GM18873 (cell line): ENCODE results near the gene CDKN2B.
"Not testable (repeated sequence)": the region's sequence is repeated elsewhere in the genome, so short reads cannot be mapped to it uniquely, and the experiment has no call there.

Experiments used
- ATAC-seq: cut with Tn5 transposase; IDR thresholded peaks from one replicate; pipeline ENCODE4 v1.9.1; 2021; ENCODE audit warnings: mild to moderate bottlenecking, moderate library complexity, moderate number of reproducible peaks; ENCODE audit not compliant: unreplicated experiment, low FRiP score

CDKN2B gene

GRCh38 chr9:22008717-22009505 is at the start of gene CDKN2B:
CDKN2B (minus strand) TSS chr9:22009305; CDS start chr9:22008953, 352 bp downstream.
- peak; percentile 86 for ATAC-seq

DNA sequence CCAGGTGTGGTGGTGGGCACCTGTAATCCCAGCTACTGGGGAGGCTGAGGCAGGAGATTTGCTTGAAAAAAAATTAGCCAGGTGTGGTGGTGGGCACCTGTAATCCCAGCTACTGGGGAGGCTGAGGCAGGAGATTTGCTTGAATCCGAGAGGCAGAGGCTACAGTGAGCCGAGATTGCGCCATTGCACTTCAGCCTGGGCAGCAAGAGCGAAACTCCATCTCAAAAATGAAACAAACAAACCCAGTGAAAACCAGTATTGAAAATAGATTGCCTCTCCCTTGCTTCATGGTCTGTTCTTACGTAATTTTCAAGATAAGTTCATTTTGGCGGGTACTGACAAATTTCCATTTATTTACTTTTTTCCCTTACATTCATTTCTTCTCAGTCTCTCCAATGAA is 48.9 kb upstream of the CDKN2B start:
- not testable (repeated sequence) for ATAC-seq

GRCh38 chr9:22056402-22056801 is 47.3 kb upstream of the CDKN2B start:
- no peak for ATAC-seq

- ATAC-seq, result no peak
These were observed 46.0 kb upstream of the CDKN2B start for GRCh38 chr9:22055090-22055489.

- ATAC-seq, result no peak
These were observed 45.4 kb upstream of the CDKN2B start for GRCh38 chr9:22054529-22054928.

DNA sequence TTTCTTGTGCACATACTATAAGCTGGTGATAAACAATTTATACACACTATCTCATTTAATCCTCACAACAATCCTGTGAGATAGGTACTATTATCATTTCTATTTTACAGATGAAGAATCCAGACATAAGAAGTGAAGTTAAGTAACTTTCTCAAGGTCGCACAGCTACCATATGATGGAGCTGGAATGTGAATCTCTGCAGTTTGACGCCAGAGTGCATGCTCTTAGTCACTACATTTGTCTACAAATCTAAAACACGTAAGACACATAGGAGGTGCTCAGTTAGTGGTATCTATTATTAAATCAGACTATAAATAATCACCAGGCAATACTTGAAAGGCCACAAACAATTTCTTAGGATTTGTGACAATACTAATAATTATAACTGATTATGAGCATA is 45.0 kb upstream of the CDKN2B start:
- ATAC-seq, result no peak

GRCh38 chr9:22053178-22053577 is 44.1 kb upstream of the CDKN2B start:
- ATAC-seq, result no peak

- ATAC-seq, result no peak
These were observed 43.4 kb upstream of the CDKN2B start for GRCh38 chr9:22052376-22052945.

- no peak for ATAC-seq
These were observed 41.8 kb upstream of the CDKN2B start for GRCh38 chr9:22050924-22051323.

DNA sequence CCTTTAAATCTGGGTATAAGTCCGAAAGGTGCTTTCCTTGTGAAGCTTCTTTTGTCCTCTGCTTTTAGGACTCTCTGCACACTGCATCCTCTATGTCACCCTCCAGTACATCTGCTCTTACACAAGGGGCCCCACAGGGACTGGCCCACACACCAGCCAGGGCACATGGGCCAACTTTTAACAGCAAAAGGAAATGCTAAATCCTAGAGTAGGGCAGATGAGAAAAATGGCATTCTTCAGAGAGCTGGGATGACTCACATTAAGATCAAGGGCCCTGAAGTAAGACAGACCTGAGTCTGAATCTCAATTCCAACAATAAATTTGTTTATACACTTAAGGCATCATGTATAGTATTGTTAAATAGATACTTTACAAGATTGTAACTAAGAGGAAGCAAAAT is 40.3 kb upstream of the CDKN2B start:
- ATAC-seq, result no peak

DNA sequence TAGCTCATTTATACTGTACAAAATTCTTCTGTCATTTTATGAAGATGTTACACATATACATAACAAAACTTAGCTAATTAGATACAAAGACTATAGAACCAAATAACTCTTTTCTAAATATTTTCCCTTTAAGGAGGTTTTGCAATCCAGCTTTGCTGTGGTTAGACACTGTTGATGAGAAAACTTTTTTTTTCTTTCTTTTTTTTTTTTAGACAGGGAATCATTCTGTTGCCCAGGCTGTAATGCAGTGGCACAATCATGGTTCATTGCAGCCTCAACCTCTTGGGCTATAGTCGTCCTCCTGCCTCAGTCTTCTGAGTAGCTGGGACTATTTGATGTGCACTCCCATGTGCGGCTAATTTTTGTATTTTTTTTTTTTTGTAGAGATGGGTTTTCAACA is 38.5 kb upstream of the CDKN2B start:
- no peak for ATAC-seq

DNA sequence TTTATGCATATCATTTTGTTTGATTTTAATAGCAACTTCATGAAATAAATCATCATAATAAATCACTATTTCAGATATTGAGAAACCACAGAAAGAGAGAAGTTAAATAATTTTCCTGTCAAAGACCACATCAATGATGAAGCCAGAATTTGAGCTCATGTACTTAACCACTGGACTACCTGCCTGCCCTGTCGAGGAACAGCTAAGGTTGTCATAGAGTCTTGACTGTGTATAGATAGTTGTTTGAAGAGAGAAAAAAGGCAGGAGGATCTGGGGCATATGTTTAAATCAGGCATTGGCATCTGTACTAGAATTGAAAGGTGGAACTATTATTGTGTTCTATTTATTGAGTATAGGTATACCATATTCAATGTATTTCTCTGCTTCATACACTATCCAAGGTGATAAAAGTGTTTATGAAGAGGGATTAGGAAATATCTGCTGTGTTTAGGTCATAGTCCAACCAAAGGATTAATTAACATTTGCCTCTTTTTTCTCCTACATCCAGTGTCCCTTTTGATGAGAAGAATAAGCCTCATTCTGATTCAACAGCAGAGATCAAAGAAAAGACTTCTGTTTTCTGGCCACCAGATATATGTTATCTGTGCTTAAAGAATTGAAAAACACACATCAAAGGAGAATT is 37.3 kb upstream of the CDKN2B start:
- ATAC-seq, result no peak

DNA sequence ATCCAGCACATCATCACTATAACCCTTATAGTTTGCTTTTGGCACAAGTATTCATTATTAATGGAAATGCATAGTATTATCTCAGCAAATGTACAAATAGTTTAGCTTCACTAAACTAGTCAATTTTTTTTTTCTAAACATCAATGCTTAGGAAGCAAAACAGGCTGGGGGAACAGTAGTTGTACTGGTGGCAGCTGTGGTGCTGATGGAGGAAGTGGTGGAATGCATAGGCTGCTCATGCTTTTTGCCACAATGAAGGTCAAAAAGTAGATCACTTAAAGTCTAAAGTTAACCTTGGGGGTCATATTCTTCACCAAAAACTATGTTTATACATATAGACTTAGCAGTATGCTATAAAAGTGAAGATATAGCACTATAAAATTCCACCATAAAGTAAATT is 36.3 kb upstream of the CDKN2B start:
- no peak for ATAC-seq

- no peak for ATAC-seq
These were observed 35.5 kb upstream of the CDKN2B start for GRCh38 chr9:22044583-22044982.

- ATAC-seq, result no peak
These were observed 34.8 kb upstream of the CDKN2B start for GRCh38 chr9:22043928-22044327.

GRCh38 chr9:22041775-22042174 is 32.7 kb upstream of the CDKN2B start:
- no peak for ATAC-seq

- no peak for ATAC-seq
These were observed 32.2 kb upstream of the CDKN2B start for GRCh38 chr9:22041344-22041743.

GRCh38 chr9:22040760-22041159 is 31.7 kb upstream of the CDKN2B start:
- ATAC-seq, result no peak

- ATAC-seq, result no peak
These were observed 30.2 kb upstream of the CDKN2B start for GRCh38 chr9:22039258-22039657.

DNA sequence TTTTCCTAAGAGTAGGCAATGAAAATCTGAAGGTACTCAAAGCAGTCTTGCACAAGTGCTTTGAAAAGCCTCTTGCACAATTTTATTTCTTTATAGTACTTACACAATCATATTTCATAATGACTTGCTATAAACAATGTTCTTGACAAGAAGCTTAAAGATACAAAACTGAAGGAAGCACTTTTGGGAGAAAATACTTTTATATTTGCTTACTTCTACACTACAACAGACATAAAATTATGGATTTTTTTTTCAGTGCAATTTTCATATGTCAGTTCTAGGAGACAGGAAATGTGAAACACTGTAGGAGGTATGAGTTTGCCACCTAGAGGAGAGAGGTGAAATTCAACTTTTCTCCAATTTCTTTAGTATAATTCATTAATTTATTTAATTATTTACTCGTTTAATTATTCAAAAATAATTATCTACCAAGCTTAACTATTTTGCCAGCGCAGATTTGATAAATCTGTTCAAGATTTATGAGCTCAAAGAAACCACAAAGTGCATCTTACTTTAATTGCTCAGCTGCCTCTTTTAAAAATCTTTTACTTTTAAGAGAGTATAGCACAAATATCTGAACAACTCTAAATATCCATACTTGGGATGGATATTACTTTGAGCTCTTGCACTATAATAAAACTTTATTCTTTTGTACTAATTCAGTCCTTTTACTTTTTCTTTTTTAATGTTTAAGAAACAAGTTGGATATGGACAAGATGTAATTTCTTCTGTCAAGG is 29.0 kb upstream of the CDKN2B start:
- ATAC-seq, result no peak
